NCI-H1417 treated with DMSO at 0.1 percent for 48 hours (cell line): ENCODE results near the gene KRTAP12-4.
"Not testable (repeated sequence)": the region's sequence is repeated elsewhere in the genome, so short reads cannot be mapped to it uniquely, and the experiment has no call there.

Source experiments
- DNase-seq: peaks from one replicate; lab custom pipeline; 2025; lab: John Stamatoyannopoulos, UW

Gene KRTAP12-4

GRCh38 chr21:44610157-44610843 is 44.2 kb downstream of the KRTAP12-4 start:
- not testable (repeated sequence) for DNase-seq

DNA sequence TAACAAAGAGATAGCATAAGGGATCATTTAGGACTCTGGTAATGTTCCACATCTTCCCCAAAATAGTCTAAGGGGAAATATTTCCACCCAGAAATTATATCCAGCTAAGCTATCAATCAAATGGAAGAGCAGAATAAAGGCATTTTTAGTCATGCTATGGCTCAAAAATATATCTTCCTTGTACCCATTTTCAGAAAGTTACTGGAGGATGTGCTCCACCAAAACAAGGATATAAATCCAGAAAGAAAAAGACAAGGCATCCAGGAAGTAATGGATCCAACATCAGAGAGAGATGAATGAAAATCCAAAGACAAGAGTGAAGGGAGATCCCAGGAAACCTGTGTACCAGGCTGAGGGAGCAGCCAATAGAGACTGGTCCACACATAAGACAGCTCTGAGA is 45.3 kb downstream of the KRTAP12-4 start:
- no peak for DNase-seq

DNA sequence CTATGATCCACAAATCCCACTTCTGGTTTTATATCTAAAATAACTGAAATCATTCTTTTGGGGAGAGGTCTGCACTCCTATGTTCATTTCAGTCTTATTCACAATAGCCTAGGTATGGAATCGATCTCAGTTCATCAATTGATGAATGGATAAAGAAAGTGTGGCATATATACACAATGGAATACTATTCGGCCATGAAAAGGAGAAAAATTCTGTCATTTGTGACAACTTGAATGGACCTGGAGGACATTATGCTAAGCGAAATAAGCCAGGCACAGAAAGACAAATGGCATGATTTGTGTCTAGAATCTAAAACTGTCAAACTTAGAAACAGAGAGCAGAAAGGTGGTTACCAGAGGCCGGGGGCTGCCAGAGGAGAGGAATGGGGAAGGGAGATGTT is 48.0 kb downstream of the KRTAP12-4 start:
- no peak for DNase-seq
